IPS-18c (cell line): ENCODE measurements around the gene C10orf90.

Source experiments
- H3K4me3 ChIP-seq: 2 replicates; pipeline ENCODE4 v1.7.0; 2013; ENCODE audit warnings: low read depth, mild to moderate bottlenecking, low read length, moderate library complexity; ENCODE audit not compliant: insufficient read depth
- H3K9me3 ChIP-seq: one replicate; pipeline ENCODE4 v1.6.1; 2013; ENCODE audit warnings: mild to moderate bottlenecking, low read length, moderate library complexity; ENCODE audit not compliant: control insufficient read depth, insufficient read depth

Gene C10orf90

DNA sequence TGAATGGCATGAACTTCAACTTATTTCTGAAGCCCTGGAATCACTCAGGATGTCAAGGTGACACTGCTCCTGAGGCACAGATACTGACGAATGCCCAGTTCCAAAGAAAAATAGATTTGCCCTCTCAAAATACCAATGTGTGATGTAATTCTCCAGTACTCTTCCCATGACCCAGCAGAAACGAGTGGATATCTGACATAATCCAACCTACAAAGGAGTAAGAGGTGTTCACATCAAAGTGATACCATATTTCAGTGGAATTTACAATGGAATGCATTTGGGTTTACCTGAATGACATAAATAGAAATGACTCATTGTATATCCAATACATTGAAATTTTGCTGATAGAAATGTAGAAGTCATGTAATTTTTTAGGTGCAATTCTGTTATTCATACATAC, 161.3 kb downstream of the C10orf90 start:
- Histone ChIP-seq H3K4me3 (no peak overlapping the region), H3K9me3 (no peaks in the 10 kb centered on the region)

GRCh38 chr10:126508535-126509040, 161.9 kb downstream of the C10orf90 start:
- Histone ChIP-seq H3K4me3 (no peak overlapping the region), H3K9me3 (no peaks in the 10 kb centered on the region)

DNA sequence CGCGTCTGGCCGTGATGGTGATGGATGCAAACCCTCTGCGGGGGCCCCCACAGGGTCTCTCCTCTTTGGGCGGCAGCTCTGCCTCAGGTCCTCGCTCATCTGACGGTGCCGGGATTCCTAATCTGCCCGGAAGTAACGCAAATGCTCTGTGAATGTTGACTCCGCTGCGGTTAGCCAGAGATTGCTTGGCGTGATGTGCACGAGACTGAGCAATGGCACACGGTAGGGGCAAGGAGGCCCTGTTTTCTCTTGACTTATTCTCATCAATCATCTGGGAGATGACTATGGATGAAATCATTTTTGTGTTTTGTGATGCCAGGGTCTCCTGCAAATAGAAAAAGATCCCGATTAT, 165.8 kb downstream of the C10orf90 start:
- H3K9me3 ChIP-seq: no peaks in the 10 kb centered on the region
- H3K4me3 ChIP-seq: no peak overlapping the region

DNA sequence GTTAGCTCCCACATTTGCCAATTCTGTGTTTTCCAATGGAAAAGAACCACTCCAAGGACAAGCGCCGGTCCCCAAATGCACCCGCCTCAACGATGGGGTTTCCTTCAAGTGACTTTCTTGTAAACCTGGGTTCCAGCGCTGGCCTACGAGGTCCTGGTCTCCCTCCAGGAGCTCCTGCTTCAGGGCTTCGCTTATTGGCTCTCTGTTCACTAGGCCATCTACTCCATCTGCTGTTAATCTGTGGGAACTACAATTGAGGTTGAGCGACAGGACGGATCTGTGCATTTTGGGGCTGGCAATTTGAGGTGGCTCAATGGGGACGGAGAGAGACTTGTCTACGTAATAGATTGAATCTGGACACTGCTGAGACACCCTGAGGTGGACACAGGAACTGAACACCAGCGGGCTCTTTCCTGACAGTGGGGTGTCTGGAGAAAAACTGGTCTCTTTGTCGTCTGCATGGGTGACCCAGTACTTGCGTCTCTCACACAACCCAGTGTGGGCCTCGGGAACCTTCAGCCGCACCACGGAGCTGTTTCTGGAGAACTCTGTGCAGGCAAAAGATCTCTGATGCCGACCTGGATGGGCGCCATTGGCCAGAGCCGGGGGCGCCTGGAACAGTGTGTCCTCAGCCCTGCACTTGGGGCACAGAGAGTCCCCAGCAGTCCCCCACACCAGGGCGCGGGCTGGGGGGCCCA, 166.3 kb downstream of the C10orf90 start:
- Histone ChIP-seq H3K4me3 (no peak overlapping the region), H3K9me3 (no peaks in the 10 kb centered on the region)

DNA sequence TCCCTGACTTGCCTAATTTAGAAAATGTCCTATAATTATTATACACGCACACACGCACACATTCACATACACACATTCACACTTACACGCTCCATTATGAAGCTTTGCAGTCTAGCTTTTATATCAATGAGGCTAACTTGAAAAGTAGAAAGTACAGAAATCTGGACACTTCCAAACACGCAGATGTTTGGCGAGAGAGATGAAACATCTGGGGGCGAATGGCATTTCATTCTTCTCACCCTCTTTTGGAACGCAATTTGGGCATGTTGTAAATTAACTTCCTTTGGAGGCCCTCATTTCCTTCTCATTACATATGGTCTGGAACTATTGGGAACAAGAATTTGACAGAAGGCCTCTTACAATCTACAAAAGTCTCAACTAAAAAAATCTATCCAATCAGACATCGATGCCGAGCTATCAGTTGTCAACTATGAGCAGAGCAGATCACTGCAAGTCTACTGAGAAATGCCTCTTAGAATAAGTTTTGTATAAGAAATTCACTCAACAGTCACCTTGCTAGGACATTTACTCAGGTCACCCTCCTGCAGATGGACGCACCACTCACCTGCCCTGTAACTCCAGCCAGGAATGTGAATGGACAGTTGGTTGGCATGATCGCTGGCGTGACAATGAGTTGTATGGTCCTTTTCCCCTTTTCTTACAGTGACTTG, 167.0 kb downstream of the C10orf90 start:
- Histone ChIP-seq H3K9me3 (no peaks in the 10 kb centered on the region), H3K4me3 (no peak overlapping the region)

GRCh38 chr10:126502441-126502840, 168.1 kb downstream of the C10orf90 start:
- Histone ChIP-seq H3K4me3 (no peak overlapping the region), H3K9me3 (no peaks in the 10 kb centered on the region)

DNA sequence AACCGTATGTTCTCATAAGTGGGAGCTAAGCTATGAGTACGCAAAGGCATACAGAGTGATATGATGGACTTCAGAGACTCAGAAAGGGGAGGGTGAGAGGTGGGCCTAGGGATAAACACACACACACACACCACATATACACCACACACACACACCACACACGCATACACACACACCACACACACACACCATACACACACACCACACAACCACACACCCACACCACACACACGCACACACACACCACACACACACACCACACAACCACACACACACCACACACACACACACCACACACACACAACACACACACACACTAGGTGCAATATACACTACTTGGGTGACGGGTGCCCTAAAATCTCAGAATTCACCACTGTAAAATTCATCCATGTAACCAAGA, 168.7 kb downstream of the C10orf90 start:
- Histone ChIP-seq H3K4me3 (no peak overlapping the region), H3K9me3 (no peaks in the 10 kb centered on the region)

- Histone ChIP-seq H3K4me3 (no peak overlapping the region), H3K9me3 (no peaks in the 10 kb centered on the region)
Observed at GRCh38 chr10:126500866-126501265, 169.6 kb downstream of the C10orf90 start.

GRCh38 chr10:126500185-126500584, 170.3 kb downstream of the C10orf90 start:
- no peaks in the 10 kb centered on the region for H3K9me3 ChIP-seq
- no peak overlapping the region for H3K4me3 ChIP-seq

GRCh38 chr10:126499744-126500143, 170.7 kb downstream of the C10orf90 start:
- no peaks in the 10 kb centered on the region for H3K9me3 ChIP-seq
- H3K4me3 ChIP-seq: no peak overlapping the region

GRCh38 chr10:126497672-126498071, 172.8 kb downstream of the C10orf90 start:
- no peak overlapping the region for H3K4me3 ChIP-seq
- H3K9me3 ChIP-seq: no peaks in the 10 kb centered on the region

- no peak overlapping the region for H3K4me3 ChIP-seq
Observed at GRCh38 chr10:126496771-126497545, 173.5 kb downstream of the C10orf90 start.

GRCh38 chr10:126491476-126491875, 179.0 kb downstream of the C10orf90 start:
- Histone ChIP-seq H3K4me3 (no peak overlapping the region), H3K9me3 (no peaks in the 10 kb centered on the region)

More at GRCh38 chr10:126496771-126497545, 173.5 kb downstream of the C10orf90 start:
- no peaks in the 10 kb centered on the region for H3K9me3 ChIP-seq

DNA sequence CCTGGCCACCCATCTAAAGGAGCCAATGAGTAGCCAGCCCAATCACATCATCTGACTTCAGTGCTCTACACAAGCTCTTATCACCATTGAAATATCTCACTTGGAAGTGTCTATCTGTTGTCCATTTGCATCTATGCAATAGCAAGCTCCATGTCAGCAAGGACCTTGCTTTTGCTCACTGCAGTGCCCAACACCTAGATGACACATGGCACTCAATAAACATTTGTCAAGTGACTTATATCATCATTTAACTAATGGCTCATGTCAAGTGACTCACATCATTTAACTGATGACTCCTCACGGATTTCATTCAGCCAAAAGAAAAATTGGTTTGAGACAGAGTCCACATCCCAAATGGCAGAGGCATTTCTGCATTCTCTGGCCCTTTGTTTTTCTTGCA, 189.3 kb downstream of the C10orf90 start:
- no peaks in the 10 kb centered on the region for H3K9me3 ChIP-seq
- no peak overlapping the region for H3K4me3 ChIP-seq

- H3K9me3 ChIP-seq: no peaks in the 10 kb centered on the region
Observed at GRCh38 chr10:126480648-126481047, 189.8 kb downstream of the C10orf90 start.

GRCh38 chr10:126479280-126479895, 191.1 kb downstream of the C10orf90 start:
- Histone ChIP-seq H3K9me3 (no peaks in the 10 kb centered on the region), H3K4me3 (no peak overlapping the region)

More at GRCh38 chr10:126480648-126481047, 189.8 kb downstream of the C10orf90 start:
- no peak overlapping the region for H3K4me3 ChIP-seq

- no peak overlapping the region for H3K4me3 ChIP-seq
- H3K9me3 ChIP-seq: no peaks in the 10 kb centered on the region
Observed at GRCh38 chr10:126478546-126478945, 191.9 kb downstream of the C10orf90 start.
